ENCODE data around the gene FOXG1. TPM values are rescaled to one million over a fixed set of nuclear protein-coding genes. Genes with fewer than 3 reads are reported as not detected.

FOXG1 gene
- total RNA-seq, 1 experiment from 2014 or later, result 16.7 TPM

GRCh38 chr14:28761438-28762291, 4.9 kb upstream of the FOXG1 start:
- no peak for DNase-seq (ENCODE audit: low read depth)

- no peak for DNase-seq (ENCODE audit: low read depth)
These were observed 4.2 kb upstream of the FOXG1 start for GRCh38 chr14:28762303-28762954.

GRCh38 chr14:28762955-28763326, 3.6 kb upstream of the FOXG1 start:
- DNase-seq (ENCODE audit: low read depth), result no peak

- DNase-seq (ENCODE audit: low read depth), result no peak
These were observed 2.8 kb upstream of the FOXG1 start for GRCh38 chr14:28763751-28764256.

GRCh38 chr14:28764257-28765160, 2.1 kb upstream of the FOXG1 start:
- peak; percentile 89 for DNase-seq (ENCODE audit: low read depth)

GRCh38 chr14:28765169-28765830, 1.3 kb upstream of the FOXG1 start:
- peak; percentile 52 for DNase-seq (ENCODE audit: low read depth)

GRCh38 chr14:28765831-28766468, 637 bp upstream of the FOXG1 start:
- DNase-seq (ENCODE audit: low read depth), result peak; percentile 67

- no peak for DNase-seq (ENCODE audit: low read depth)
These were observed 654 bp downstream of the FOXG1 start for GRCh38 chr14:28767030-28767852.

GRCh38 chr14:28767853-28768741, 1.5 kb downstream of the FOXG1 start:
- DNase-seq (ENCODE audit: low read depth), result peak; percentile 73

- DNase-seq (ENCODE audit: low read depth), result no peak
These were observed 2.8 kb downstream of the FOXG1 start for GRCh38 chr14:28769276-28769880.

GRCh38 chr14:28770061-28770460, 3.5 kb downstream of the FOXG1 start:
- no peak for DNase-seq (ENCODE audit: low read depth)

- DNase-seq (ENCODE audit: low read depth), result peak; percentile 69
These were observed 4.0 kb downstream of the FOXG1 start for GRCh38 chr14:28770630-28771029.

- no peak for DNase-seq (ENCODE audit: low read depth)
These were observed 4.6 kb downstream of the FOXG1 start for GRCh38 chr14:28771168-28771567.

GRCh38 chr14:28772613-28773012, 6.0 kb downstream of the FOXG1 start:
- peak; percentile 88 for DNase-seq (ENCODE audit: low read depth)

- DNase-seq (ENCODE audit: low read depth), result peak; percentile 54
These were observed 6.6 kb downstream of the FOXG1 start for GRCh38 chr14:28773176-28773575.

GRCh38 chr14:28773861-28774691, 7.5 kb downstream of the FOXG1 start:
- DNase-seq (ENCODE audit: low read depth), result peak; percentile 88
